Testis (tissue), 2 donors: Measurements from ENCODE around the gene TMEM121.

Experiments used
- CTCF ChIP-seq, 3 experiments: fragments of 450-650 bp in 2 of 3; fragments of 200-600 bp in 1 of 3; sonication (generic) in 1 of 3; IDR thresholded peaks; one replicate each; pipeline ENCODE4 v1.5.1; 2016 to 2019; ENCODE audit warnings: antibody characterized with exemption in 3 of 3, mild to moderate bottlenecking in 2 of 3, moderate library complexity in 1 of 3
- POLR2A ChIP-seq: fragments of 450-650 bp; IDR thresholded peaks from one replicate; pipeline ENCODE4 v1.6.1; 2017; ENCODE audit warnings: antibody characterized with exemption, mild to moderate bottlenecking, moderate library complexity

- no peak for TF ChIP-seq CTCF (IDR thresholded peaks at IDR 0.05)
- TF ChIP-seq POLR2A: no peak
Observed at GRCh38 chr14:105495101-105495989, 31.0 kb upstream of the TMEM121 start.
